AG08396 (cell line): ENCODE measurements around the gene MT1M.
"Not testable (repeated sequence)": the region's sequence is repeated elsewhere in the genome, so short reads cannot be mapped to it uniquely, and the experiment has no call there.

Experiments
- DNase-seq: peaks from one replicate; pipeline ENCODE4 v3.0.0; 2012; ENCODE audit warnings: low spot score, mixed read lengths

The MT1M gene

GRCh38 chr16:56649820-56650219 is 17.4 kb downstream of the MT1M start:
- no peak for DNase-seq

- DNase-seq, result no peak
Observed at GRCh38 chr16:56651586-56651985, 19.1 kb downstream of the MT1M start, which contains the start of gene MT1B. MT1B (plus strand) TSS chr16:56651886; CDS start chr16:56651954, 68 bp downstream.

- DNase-seq, result no peak
Observed at GRCh38 chr16:56652600-56652999, 20.1 kb downstream of the MT1M start.

- no peak for DNase-seq
Observed at GRCh38 chr16:56653218-56653617, 20.8 kb downstream of the MT1M start.

- DNase-seq, result peak; percentile 39
Observed at GRCh38 chr16:56657555-56658326, 25.3 kb downstream of the MT1M start, which contains the start of gene MT1F. MT1F (plus strand) TSS chr16:56657959; CDS start chr16:56658059, 100 bp downstream.

- no peak for DNase-seq
Observed at GRCh38 chr16:56658327-56658875, 25.9 kb downstream of the MT1M start.

- DNase-seq, result no peak
Observed at GRCh38 chr16:56662357-56663354, 30.2 kb downstream of the MT1M start.

- no peak for DNase-seq
Observed at GRCh38 chr16:56664506-56664905, 32.0 kb downstream of the MT1M start.

GRCh38 chr16:56665286-56666261 is 33.1 kb downstream of the MT1M start:
- DNase-seq, result not testable (repeated sequence)

- no peak for DNase-seq
Observed at GRCh38 chr16:56667581-56668571, 35.4 kb downstream of the MT1M start, which contains the start of gene MT1G. MT1G (minus strand) TSS chr16:56668065; CDS start chr16:56667993, 72 bp downstream.

- no peak for DNase-seq
Observed at GRCh38 chr16:56669005-56669839, 36.8 kb downstream of the MT1M start, which contains the start of gene MT1H. MT1H (plus strand) TSS chr16:56669814; CDS start chr16:56669885, 71 bp downstream.

- DNase-seq, result no peak
Observed at GRCh38 chr16:56669840-56670619, 37.6 kb downstream of the MT1M start.

GRCh38 chr16:56670620-56670934 is 38.1 kb downstream of the MT1M start:
- no peak for DNase-seq

GRCh38 chr16:56671691-56672090 is 39.2 kb downstream of the MT1M start:
- DNase-seq, result not testable (repeated sequence)

- DNase-seq, result not testable (repeated sequence)
Observed at GRCh38 chr16:56672171-56672570, 39.7 kb downstream of the MT1M start.

- DNase-seq, result no peak
Observed at GRCh38 chr16:56672761-56673536, 40.5 kb downstream of the MT1M start.

GRCh38 chr16:56673921-56674320 is 41.5 kb downstream of the MT1M start:
- DNase-seq, result no peak
